Breast epithelium (tissue), 3 donors: ENCODE measurements around the gene MRPL39.

ENCODE experiments used
- POLR2AphosphoS5 ChIP-seq, 3 donors: sonication (generic); formaldehyde crosslinking; IDR thresholded peaks; one replicate each; pipeline ENCODE4 v1.6.1; 2017; ENCODE audit warnings: antibody characterized with exemption in 3 of 3
- TF ChIP-seq, protein P1 (sequence below), 3 donors: fragments of 450-650 bp; IDR thresholded peaks; one replicate each; pipeline ENCODE4 v1.5.1; 2016 to 2017; ENCODE audit warnings: antibody characterized with exemption in 3 of 3, mild to moderate bottlenecking in 3 of 3, moderate library complexity in 3 of 3

DNA sequence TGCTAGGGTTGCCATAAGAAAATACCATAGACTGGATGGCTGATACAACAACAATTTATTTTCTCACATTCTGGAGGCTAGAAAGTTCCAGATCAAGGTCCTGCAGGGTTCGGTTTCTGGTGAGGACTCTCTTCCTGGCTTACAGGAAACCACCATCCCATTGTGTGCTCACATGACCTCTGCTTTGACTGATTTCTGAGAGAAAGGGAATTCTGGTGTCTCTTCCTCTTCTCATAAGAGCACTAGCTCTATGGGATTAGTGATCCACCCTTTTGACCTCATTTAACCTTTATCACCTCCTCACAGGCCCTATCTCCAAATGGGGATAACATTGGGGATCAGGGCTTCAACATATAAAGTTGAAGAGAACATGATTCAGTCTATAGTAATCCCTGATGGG, 47.5 kb downstream of the MRPL39 start:
- TF ChIP-seq, protein P1, sequence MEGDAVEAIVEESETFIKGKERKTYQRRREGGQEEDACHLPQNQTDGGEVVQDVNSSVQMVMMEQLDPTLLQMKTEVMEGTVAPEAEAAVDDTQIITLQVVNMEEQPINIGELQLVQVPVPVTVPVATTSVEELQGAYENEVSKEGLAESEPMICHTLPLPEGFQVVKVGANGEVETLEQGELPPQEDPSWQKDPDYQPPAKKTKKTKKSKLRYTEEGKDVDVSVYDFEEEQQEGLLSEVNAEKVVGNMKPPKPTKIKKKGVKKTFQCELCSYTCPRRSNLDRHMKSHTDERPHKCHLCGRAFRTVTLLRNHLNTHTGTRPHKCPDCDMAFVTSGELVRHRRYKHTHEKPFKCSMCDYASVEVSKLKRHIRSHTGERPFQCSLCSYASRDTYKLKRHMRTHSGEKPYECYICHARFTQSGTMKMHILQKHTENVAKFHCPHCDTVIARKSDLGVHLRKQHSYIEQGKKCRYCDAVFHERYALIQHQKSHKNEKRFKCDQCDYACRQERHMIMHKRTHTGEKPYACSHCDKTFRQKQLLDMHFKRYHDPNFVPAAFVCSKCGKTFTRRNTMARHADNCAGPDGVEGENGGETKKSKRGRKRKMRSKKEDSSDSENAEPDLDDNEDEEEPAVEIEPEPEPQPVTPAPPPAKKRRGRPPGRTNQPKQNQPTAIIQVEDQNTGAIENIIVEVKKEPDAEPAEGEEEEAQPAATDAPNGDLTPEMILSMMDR (IDR thresholded peaks at IDR 0.05), result no peak
- TF ChIP-seq POLR2AphosphoS5 (IDR thresholded peaks at IDR 0.05), result no peak
